Adrenal gland (tissue), 12 donors: ENCODE data around the gene GJB4. TPM values are rescaled to one million over a fixed set of nuclear protein-coding genes. Genes with fewer than 3 reads are reported as not detected.

Source experiments
- DNase-seq, 7 donors: peaks; one replicate each; pipeline ENCODE4 v3.0.0-alpha.2; 2019 to 2020
- H3K27ac ChIP-seq, 5 donors: fragments of 200-600 bp; sonication (generic) in 4 of 5; 1 replicate in 3 of 5; 2 replicates in 2 of 5; pipeline versions ENCODE4 v1.5.1 to v1.8.0; 2016 to 2020; ENCODE audit warnings: mild to moderate bottlenecking in 1 of 5
- H3K27me3 ChIP-seq: fragments of 200-600 bp; 2 replicates; pipeline ENCODE4 v1.8.0; 2021
- H3K36me3 ChIP-seq, 2 donors: fragments of 200-600 bp; replicated peaks in 1 of 2; 1 replicate in 1 of 2; 2 replicates in 1 of 2; pipeline versions ENCODE4 v1.5.1 to v1.8.0; 2018 to 2022
- H3K4me1 ChIP-seq, 2 donors: fragments of 200-600 bp; replicated peaks in 1 of 2; 1 replicate in 1 of 2; 2 replicates in 1 of 2; pipeline versions ENCODE4 v1.5.1 to v1.8.0; 2018 to 2021
- H3K4me3 ChIP-seq, 4 donors: fragments of 200-600 bp; sonication (generic) in 3 of 4; one replicate each; pipeline ENCODE4 v1.5.1; 2016 to 2018
- H3K9me3 ChIP-seq, 3 donors: fragments of 200-600 bp; sonication (generic) in 1 of 3; replicated peaks in 1 of 3; 1 replicate in 2 of 3; 2 replicates in 1 of 3; pipeline versions ENCODE4 v1.5.1 to v1.8.0; 2016 to 2021
- POLR2A ChIP-seq, 2 donors: fragments of 450-650 bp; IDR thresholded peaks; one replicate each; pipeline ENCODE4 v1.6.1; 2017; ENCODE audit warnings: antibody characterized with exemption in 2 of 2, mild to moderate bottlenecking in 2 of 2, moderate library complexity in 1 of 2
- WGBS, 4 donors: extraction: QIAGEN DNeasy Blood & Tissue Kit in 2 of 4; methylation state at CpG; one replicate each; pipeline versions ENCODE4 v1.1.5 to v1.1.7; 2013 to 2017; 5-methylcytosine and 5-hydroxymethylcytosine counted together
- intact Hi-C, 2 donors: fragments of 100-400 bp; cut with DNase I; formaldehyde crosslinking; loops; one replicate each; pipeline versions ENCODE4 v1.14.1 to v1.15.0; 2022 to 2023
- polyA plus RNA-seq, 3 donors: library from polyadenylated mRNA; stranded (reverse); fragments of 200-250 nt in 2 of 3; fragments of 350-450 nt in 1 of 3; fragmentation: Illumina TruSeq in 1 of 3; extraction: RNeasy Lipid Tissue Mini Kit (QIAGEN cat#74804) in 1 of 3; gene quantifications; one replicate each; pipeline ENCODE4 v1.2.3, GENCODE V29; 2013 to 2014
- total RNA-seq, 9 donors: library from RNA; depleted of rRNA in 4 of 9; stranded (reverse); fragments of >200 nt in 4 of 9; fragments of 120-200 nt in 1 of 9; fragmentation: NEBNext Ultra II Directional in 1 of 9; extraction: Animal tissue kit (Norgen Biotek cat#: 25700) in 1 of 9; gene quantifications; one replicate each; pipeline versions ENCODE4 v1.1.0 to v1.2.4, GENCODE V29; 2013 to 2023
- TF ChIP-seq, protein P1 (sequence below), 6 experiments: fragments of 450-650 bp in 4 of 6; fragments of 200-600 bp in 2 of 6; sonication (generic) in 1 of 6; IDR thresholded peaks; 1 replicate in 5 of 6; 2 replicates in 1 of 6; pipeline versions ENCODE4 v1.5.1 to v1.8.0; 2016 to 2021; ENCODE audit warnings: antibody characterized with exemption in 6 of 6, mild to moderate bottlenecking in 2 of 6, moderate library complexity in 1 of 6
- donor health status: healthy with polysubstance abuse.
- donor health status: Bipolar disorder and iron deficiency.
- donor health status: DM: yes; HTN: yes; CAD: no.
- donor health status: DM: no; HTN: no; CAD: no.
- donor health status: DM: no; HTN: no; CAD: no.
- donor health status: DM: yes; HTN: yes; CAD: no.

GJB4 gene
- total and polyA plus RNA-seq, 12 donors, result not detected

DNA sequence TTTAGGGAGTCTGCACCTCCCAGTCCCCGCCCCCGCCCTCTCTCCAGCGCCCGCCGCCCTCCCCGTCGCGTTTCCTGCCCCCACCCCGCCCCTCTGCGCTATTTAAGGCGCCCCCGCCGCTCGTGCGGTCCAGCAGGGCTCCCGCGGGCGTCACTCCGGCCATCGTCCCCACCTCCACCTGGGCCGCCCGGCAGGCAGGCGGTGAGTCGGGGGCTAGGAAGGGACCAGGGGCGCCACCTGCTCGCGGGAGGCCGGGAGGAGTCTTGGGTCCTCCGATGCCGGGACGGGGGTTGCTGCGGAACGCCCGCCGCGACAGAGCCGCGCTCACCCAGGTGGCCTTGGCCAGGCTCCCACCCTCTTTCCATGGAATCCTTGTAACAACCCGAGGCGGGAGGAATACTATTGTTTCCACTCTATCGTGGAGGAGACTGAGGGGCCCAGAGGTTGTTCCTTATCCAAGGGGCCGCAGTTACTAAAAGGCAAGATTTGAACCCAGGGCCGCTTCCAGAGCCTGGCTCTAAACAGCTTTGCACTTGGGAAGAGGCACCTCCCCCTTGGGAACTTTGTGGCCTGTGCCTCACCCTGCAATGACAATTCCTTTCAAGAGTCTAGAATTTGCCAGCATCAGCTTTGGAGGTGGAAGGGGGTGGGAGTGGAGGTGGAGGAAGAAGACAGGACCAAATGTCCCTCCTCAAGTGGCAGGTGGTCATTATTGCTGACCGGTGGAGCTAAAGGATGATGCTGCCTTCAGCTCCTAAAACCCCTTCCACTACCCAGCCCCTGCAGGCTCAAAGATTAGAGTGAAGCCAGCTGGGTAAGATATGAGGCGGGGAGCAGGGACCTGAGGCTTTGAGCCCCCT is 33.6 kb downstream of the GJB4 start, which contains the start of gene GJA4:
GJA4 (plus strand) TSS at position 132 of the 860 bp plus-strand sequence. CDS start 1,215 bp downstream, outside the sequence.
- peak within 1 kb of the TSS in 4 of 5 donors; percentile 41 to 86 (median 61) for H3K27ac ChIP-seq
- H3K4me1 ChIP-seq, result peaks cover 4 to 7% of the 10 kb centered on the region in 2 donors
- peak in 1 of 7 donors; percentile 32 for DNase-seq
- H3K9me3 ChIP-seq, result no peaks in the 10 kb centered on the region
- no peaks in the 10 kb centered on the region for H3K27me3 ChIP-seq
- WGBS, 4 donors, result 9 to 86% (median 38%) methylated on average over 2 to 45 of the region's 45 CpGs
- TF ChIP-seq, protein P1, sequence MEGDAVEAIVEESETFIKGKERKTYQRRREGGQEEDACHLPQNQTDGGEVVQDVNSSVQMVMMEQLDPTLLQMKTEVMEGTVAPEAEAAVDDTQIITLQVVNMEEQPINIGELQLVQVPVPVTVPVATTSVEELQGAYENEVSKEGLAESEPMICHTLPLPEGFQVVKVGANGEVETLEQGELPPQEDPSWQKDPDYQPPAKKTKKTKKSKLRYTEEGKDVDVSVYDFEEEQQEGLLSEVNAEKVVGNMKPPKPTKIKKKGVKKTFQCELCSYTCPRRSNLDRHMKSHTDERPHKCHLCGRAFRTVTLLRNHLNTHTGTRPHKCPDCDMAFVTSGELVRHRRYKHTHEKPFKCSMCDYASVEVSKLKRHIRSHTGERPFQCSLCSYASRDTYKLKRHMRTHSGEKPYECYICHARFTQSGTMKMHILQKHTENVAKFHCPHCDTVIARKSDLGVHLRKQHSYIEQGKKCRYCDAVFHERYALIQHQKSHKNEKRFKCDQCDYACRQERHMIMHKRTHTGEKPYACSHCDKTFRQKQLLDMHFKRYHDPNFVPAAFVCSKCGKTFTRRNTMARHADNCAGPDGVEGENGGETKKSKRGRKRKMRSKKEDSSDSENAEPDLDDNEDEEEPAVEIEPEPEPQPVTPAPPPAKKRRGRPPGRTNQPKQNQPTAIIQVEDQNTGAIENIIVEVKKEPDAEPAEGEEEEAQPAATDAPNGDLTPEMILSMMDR (IDR thresholded peaks at IDR 0.05), result no peak
- TF ChIP-seq POLR2A (IDR thresholded peaks at IDR 0.05), result peak; percentile 16 to 17
- no peaks in the 10 kb centered on the region for H3K36me3 ChIP-seq
- intact Hi-C loops, result no loop called here
- H3K4me3 ChIP-seq, result peak within 1 kb of the TSS in 2 of 4 donors; percentile 16 to 56

DNA sequence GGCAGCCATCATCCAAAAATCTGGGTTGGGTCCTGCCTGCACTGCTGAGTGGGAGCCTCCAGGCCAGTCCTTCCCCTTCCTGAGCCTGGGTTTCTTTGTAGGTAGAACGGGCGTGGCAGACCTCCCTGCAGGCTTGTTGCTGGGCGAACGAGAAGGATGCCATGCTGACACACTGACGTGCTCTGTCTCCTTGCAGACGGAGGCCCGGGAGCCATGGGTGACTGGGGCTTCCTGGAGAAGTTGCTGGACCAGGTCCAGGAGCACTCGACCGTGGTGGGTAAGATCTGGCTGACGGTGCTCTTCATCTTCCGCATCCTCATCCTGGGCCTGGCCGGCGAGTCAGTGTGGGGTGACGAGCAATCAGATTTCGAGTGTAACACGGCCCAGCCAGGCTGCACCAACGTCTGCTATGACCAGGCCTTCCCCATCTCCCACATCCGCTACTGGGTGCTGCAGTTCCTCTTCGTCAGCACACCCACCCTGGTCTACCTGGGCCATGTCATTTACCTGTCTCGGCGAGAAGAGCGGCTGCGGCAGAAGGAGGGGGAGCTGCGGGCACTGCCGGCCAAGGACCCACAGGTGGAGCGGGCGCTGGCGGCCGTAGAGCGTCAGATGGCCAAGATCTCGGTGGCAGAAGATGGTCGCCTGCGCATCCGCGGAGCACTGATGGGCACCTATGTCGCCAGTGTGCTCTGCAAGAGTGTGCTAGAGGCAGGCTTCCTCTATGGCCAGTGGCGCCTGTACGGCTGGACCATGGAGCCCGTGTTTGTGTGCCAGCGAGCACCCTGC is 34.7 kb downstream of the GJB4 start:
- Histone ChIP-seq H3K4me1 (peaks cover 13 to 18% of the 10 kb centered on the region in 2 donors), H3K36me3 (no peaks in the 10 kb centered on the region), H3K9me3 (no peaks in the 10 kb centered on the region), H3K4me3 (peak overlapping the region in 1 of 4 donors; percentile 56), H3K27ac (peak overlapping the region in 1 of 5 donors; percentile 86), H3K27me3 (no peaks in the 10 kb centered on the region)
- intact Hi-C loops, result no loop called here
- TF ChIP-seq, protein P1 (IDR thresholded peaks at IDR 0.05), result no peak
- no peak for TF ChIP-seq POLR2A (IDR thresholded peaks at IDR 0.05)
- peak in 2 of 7 donors; percentile 21 to 33 for DNase-seq
- 88 to 97% (median 92%) methylated on average over 26 to 40 of the region's 40 CpGs for WGBS, 4 donors

DNA sequence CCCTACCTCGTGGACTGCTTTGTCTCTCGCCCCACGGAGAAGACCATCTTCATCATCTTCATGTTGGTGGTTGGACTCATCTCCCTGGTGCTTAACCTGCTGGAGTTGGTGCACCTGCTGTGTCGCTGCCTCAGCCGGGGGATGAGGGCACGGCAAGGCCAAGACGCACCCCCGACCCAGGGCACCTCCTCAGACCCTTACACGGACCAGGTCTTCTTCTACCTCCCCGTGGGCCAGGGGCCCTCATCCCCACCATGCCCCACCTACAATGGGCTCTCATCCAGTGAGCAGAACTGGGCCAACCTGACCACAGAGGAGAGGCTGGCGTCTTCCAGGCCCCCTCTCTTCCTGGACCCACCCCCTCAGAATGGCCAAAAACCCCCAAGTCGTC is 35.2 kb downstream of the GJB4 start:
- Histone ChIP-seq H3K4me3 (no peak overlapping the region), H3K4me1 (peaks cover 18 to 24% of the 10 kb centered on the region in 2 donors), H3K36me3 (no peaks in the 10 kb centered on the region), H3K27me3 (no peaks in the 10 kb centered on the region), H3K27ac (peak overlapping the region in 1 of 5 donors; percentile 86), H3K9me3 (no peaks in the 10 kb centered on the region)
- TF ChIP-seq, protein P1 (IDR thresholded peaks at IDR 0.05), result no peak
- TF ChIP-seq POLR2A (IDR thresholded peaks at IDR 0.05), result no peak
- WGBS, 4 donors, result 90 to 96% (median 94%) methylated on average over 11 to 12 of the region's 12 CpGs
- intact Hi-C loops, result no loop called here
- no peak for DNase-seq

DNA sequence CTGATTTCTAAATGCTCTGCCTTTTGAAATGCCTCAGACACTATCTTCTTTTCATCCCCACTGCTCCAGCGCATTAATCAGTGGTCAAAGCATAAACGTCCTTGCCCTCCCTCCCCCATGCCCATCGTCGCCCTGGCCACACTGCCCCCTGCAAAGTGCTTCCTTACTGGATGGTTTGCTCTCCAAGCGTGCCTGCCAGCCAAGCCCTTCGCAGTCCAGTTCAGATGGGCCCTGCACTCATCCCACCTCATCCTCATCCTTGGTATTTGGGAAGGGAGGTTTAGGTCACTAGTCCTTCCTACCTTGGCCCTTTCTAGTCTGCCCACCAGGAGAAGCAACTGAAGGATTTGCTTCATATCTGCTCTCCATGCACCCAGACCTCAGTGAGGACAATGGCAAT is 36.4 kb downstream of the GJB4 start:
- TF ChIP-seq, protein P1 (IDR thresholded peaks at IDR 0.05), result no peak
- no peak for TF ChIP-seq POLR2A (IDR thresholded peaks at IDR 0.05)
- H3K4me3 ChIP-seq, result no peak overlapping the region
- no peak for DNase-seq
- 75 to 82% (median 79%) methylated on average over 6 of the region's 6 CpGs for WGBS, 4 donors
- no peaks in the 10 kb centered on the region for H3K9me3 ChIP-seq
- H3K36me3 ChIP-seq, result no peaks in the 10 kb centered on the region
- no peaks in the 10 kb centered on the region for H3K27me3 ChIP-seq
- intact Hi-C loops, result no loop called here
- H3K27ac ChIP-seq, result peak overlapping the region in 1 of 5 donors; percentile 86
- H3K4me1 ChIP-seq, result peaks cover 20 to 33% of the 10 kb centered on the region in 2 donors
